ENCODE measurements around the gene DHDH. TPM values are rescaled to one million over a fixed set of nuclear protein-coding genes. Genes with fewer than 3 reads are reported as not detected.
A peak's percentile ranks its signal among the peaks of the same experiment; 100 is the strongest.

Gene DHDH
- total and polyA plus RNA-seq, 2 of the 13 experiments (the other 11 are each of a cell fraction or from before 2014, with no cell fraction given) = 0.13 to 0.91 TPM

GRCh38 chr19:48907671-48908070 is 25.8 kb upstream of the DHDH start (continued):
- TF ChIP-seq ARNT (IDR thresholded peaks at IDR 0.05) (no peak), SCMH1 (CRISPR knock-in tag; IDR thresholded peaks at IDR 0.05; ENCODE audit: borderline replicate concordance) (no peak), ZNF672 (CRISPR knock-in tag; IDR thresholded peaks at IDR 0.05) (no peak), FOSL1 (CRISPR knock-in tag; IDR thresholded peaks at IDR 0.05; ENCODE audit: borderline replicate concordance) (no peak), ZNF780A (CRISPR knock-in tag; IDR thresholded peaks at IDR 0.05) (no peak), SSRP1 (CRISPR knock-in tag; IDR thresholded peaks at IDR 0.05) (no peak), ZC3H13 (CRISPR knock-in tag; IDR thresholded peaks at IDR 0.05) (no peak), ZNF569 (CRISPR knock-in tag; IDR thresholded peaks at IDR 0.05; ENCODE audit: borderline replicate concordance) (no peak), HNRNPL (IDR thresholded peaks at IDR 0.05; ENCODE audit: low read depth, low read length) (peak; percentile 94), PRDM10 (CRISPR knock-in tag; IDR thresholded peaks at IDR 0.05; ENCODE audit: low read depth) (0 out of 2 replicates have a peak, but pooled peaks have one; percentile 40), TFAP4 (IDR thresholded peaks at IDR 0.05; ENCODE audit: borderline replicate concordance, low read depth) (no peak), AHDC1 (CRISPR knock-in tag; IDR thresholded peaks at IDR 0.05; ENCODE audit: borderline replicate concordance) (no peak)
- TF ChIP-seq, protein P1, sequence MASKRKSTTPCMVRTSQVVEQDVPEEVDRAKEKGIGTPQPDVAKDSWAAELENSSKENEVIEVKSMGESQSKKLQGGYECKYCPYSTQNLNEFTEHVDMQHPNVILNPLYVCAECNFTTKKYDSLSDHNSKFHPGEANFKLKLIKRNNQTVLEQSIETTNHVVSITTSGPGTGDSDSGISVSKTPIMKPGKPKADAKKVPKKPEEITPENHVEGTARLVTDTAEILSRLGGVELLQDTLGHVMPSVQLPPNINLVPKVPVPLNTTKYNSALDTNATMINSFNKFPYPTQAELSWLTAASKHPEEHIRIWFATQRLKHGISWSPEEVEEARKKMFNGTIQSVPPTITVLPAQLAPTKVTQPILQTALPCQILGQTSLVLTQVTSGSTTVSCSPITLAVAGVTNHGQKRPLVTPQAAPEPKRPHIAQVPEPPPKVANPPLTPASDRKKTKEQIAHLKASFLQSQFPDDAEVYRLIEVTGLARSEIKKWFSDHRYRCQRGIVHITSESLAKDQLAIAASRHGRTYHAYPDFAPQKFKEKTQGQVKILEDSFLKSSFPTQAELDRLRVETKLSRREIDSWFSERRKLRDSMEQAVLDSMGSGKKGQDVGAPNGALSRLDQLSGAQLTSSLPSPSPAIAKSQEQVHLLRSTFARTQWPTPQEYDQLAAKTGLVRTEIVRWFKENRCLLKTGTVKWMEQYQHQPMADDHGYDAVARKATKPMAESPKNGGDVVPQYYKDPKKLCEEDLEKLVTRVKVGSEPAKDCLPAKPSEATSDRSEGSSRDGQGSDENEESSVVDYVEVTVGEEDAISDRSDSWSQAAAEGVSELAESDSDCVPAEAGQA (IDR thresholded peaks at IDR 0.05; ENCODE audit: low read depth) = no peak
- TF ChIP-seq, protein P1 (CRISPR knock-in tag; IDR thresholded peaks at IDR 0.05; ENCODE audit: borderline replicate concordance) = no peak
